B cell (primary cell): Measurements from ENCODE around the gene ZNRF2. TPM values are rescaled to one million over a fixed set of nuclear protein-coding genes. Genes with fewer than 3 reads are reported as not detected.

Source experiments
- ATAC-seq: fragments of 200-7000 bp; cut with Tn5 transposase; one replicate; pipeline ENCODE4 v1.10.0; 2021; ENCODE audit warnings: low read depth, mild to moderate bottlenecking, moderate number of reproducible peaks, moderate library complexity
- CTCF ChIA-PET: fragments of 350-600 bp; sonication (Branson Sonifier 250); formaldehyde crosslinking; loops from one replicate; lab custom pipeline; 2021; ENCODE audit warnings: antibody characterized with exemption, inconsistent platforms; lab: Charles Lee
- POLR2A ChIA-PET: fragments of 350-600 bp; sonication (Branson Sonifier 250); formaldehyde crosslinking; loops from one replicate; lab custom pipeline; 2021; ENCODE audit warnings: antibody characterized with exemption; lab: Charles Lee
- DNase-seq: peaks from one replicate; pipeline ENCODE4 v3.0.0; 2013
- H2AFZ ChIP-seq: 2 replicates; pipeline ENCODE4 v1.6.1; 2012; ENCODE audit warnings: mild to moderate bottlenecking, low read depth, low read length; ENCODE audit not compliant: insufficient read depth, poor library complexity, severe bottlenecking
- H3K27ac ChIP-seq, 2 donors: 1 replicate in 1 of 2; 2 replicates in 1 of 2; pipeline ENCODE4 v1.5.1; 2012 to 2013; ENCODE audit warnings: low read length in 2 of 2, mild to moderate bottlenecking in 2 of 2, moderate library complexity in 1 of 2
- H3K27me3 ChIP-seq, 4 experiments: fragments of 200-600 bp in 1 of 4; sonication (generic) in 1 of 4; replicated peaks in 1 of 4; 1 replicate in 2 of 4; 2 replicates in 2 of 4; pipeline versions ENCODE4 v1.6.1 to v1.7.0; 2013 to 2016; ENCODE audit warnings: low read length in 3 of 4, mild to moderate bottlenecking in 2 of 4, mixed read lengths in 1 of 4, moderate library complexity in 1 of 4; ENCODE audit not compliant: insufficient read depth in 4 of 4, control insufficient read depth in 3 of 4; ENCODE audit errors: control extremely low read depth in 1 of 4
- H3K36me3 ChIP-seq, 2 experiments: replicated peaks in 1 of 2; 1 replicate in 1 of 2; 2 replicates in 1 of 2; pipeline versions ENCODE4 v1.6.1 to v1.7.1; 2013; ENCODE audit warnings: low read length in 1 of 2; ENCODE audit not compliant: insufficient read depth in 2 of 2, control insufficient read depth in 1 of 2; ENCODE audit errors: control extremely low read depth in 1 of 2, extremely low read depth in 1 of 2
- H3K4me1 ChIP-seq, 2 donors: fragments of 200-600 bp in 1 of 2; sonication (generic) in 1 of 2; 1 replicate in 1 of 2; 2 replicates in 1 of 2; pipeline versions ENCODE4 v1.5.1 to v1.6.1; 2013 to 2017; ENCODE audit warnings: low read length in 2 of 2; ENCODE audit not compliant: control insufficient read depth in 2 of 2, insufficient read depth in 2 of 2
- H3K4me2 ChIP-seq: replicated peaks from 2 replicates; pipeline ENCODE3; 2012; ENCODE audit warnings: mild to moderate bottlenecking, low read depth, low read length; ENCODE audit not compliant: poor library complexity, severe bottlenecking
- H3K4me3 ChIP-seq, 5 experiments: fragments of 200-600 bp in 1 of 5; sonication (generic) in 1 of 5; 1 replicate in 3 of 5; 2 replicates in 2 of 5; pipeline versions ENCODE4 v1.5.1 to v1.7.0; 2011 to 2016; ENCODE audit warnings: low read length in 4 of 5, mild to moderate bottlenecking in 4 of 5, low read depth in 2 of 5, control low read depth in 1 of 5, moderate library complexity in 1 of 5; ENCODE audit not compliant: insufficient read depth in 1 of 5; ENCODE audit errors: control extremely low read depth in 1 of 5, extremely low read depth in 1 of 5
- H3K79me2 ChIP-seq: fragments of 200-600 bp; sonication (generic); one replicate; pipeline ENCODE4 v1.6.0; 2016; ENCODE audit warnings: low read length; ENCODE audit not compliant: control insufficient read depth, insufficient read depth
- H3K9ac ChIP-seq: fragments of 200-600 bp; sonication (generic); 2 replicates; pipeline ENCODE4 v1.6.1; 2017; ENCODE audit warnings: mild to moderate bottlenecking, low read length, moderate library complexity
- H3K9me3 ChIP-seq, 3 donors: one replicate each; pipeline versions ENCODE4 v1.6.1 to v1.7.1; 2013; ENCODE audit warnings: low read length in 2 of 3; ENCODE audit not compliant: control insufficient read depth in 2 of 3, insufficient read depth in 1 of 3; ENCODE audit errors: control extremely low read depth in 1 of 3
- H4K20me1 ChIP-seq: 2 replicates; pipeline ENCODE4 v1.6.0; 2012; ENCODE audit warnings: mild to moderate bottlenecking, low read length; ENCODE audit not compliant: insufficient read depth, control insufficient read depth, poor library complexity, severe bottlenecking
- H3K27ac Mint-ChIP-seq: one replicate; pipeline ENCODE4 v1.8.0; 2021; ENCODE audit warnings: mixed read lengths
- H3K27me3 Mint-ChIP-seq: one replicate; pipeline ENCODE4 v1.8.0; 2021; ENCODE audit warnings: mixed read lengths
- H3K4me1 Mint-ChIP-seq: one replicate; pipeline ENCODE4 v1.8.0; 2021; ENCODE audit warnings: mixed read lengths
- H3K4me3 Mint-ChIP-seq: one replicate; pipeline ENCODE4 v1.8.0; 2021; ENCODE audit warnings: mixed read lengths
- H3K9me3 Mint-ChIP-seq: one replicate; pipeline ENCODE4 v1.8.0; 2022; ENCODE audit warnings: mixed read lengths; ENCODE audit not compliant: insufficient read depth
- EZH2 ChIP-seq: IDR thresholded peaks from 2 replicates; pipeline ENCODE4 v1.6.1; 2012; ENCODE audit warnings: borderline replicate concordance, low read depth, mild to moderate bottlenecking, moderate library complexity, low read length; ENCODE audit not compliant: insufficient read depth, poor library complexity, severe bottlenecking
- WGBS: methylation state at CpG from one replicate; pipeline ENCODE4 v1.1.5; 2013; ENCODE audit warnings: missing lambda C conversion rate; ENCODE audit not compliant: insufficient coverage; 5-methylcytosine and 5-hydroxymethylcytosine counted together
- intact Hi-C: fragments of 100-400 bp; cut with micrococcal nuclease; formaldehyde crosslinking; loops from one replicate; pipeline ENCODE4 v1.10.0; 2022
- polyA plus RNA-seq: library from polyadenylated mRNA; depleted of rRNA; stranded (reverse); fragments of >200 nt; gene quantifications from 2 replicates; pipeline ENCODE4 v1.2.3, GENCODE V29; 2012
- total RNA-seq, 2 donors: library from RNA; stranded (reverse); fragments of 120-200 nt in 1 of 2; gene quantifications; 1 replicate in 1 of 2; 2 replicates in 1 of 2; pipeline versions ENCODE4 v1.2.3 to v1.2.4, GENCODE V29; 2013 to 2022
- TF ChIP-seq, protein P1 (sequence below): fragments of 200-600 bp; IDR thresholded peaks from one replicate; pipeline ENCODE4 v1.8.0; 2022; ENCODE audit warnings: antibody characterized with exemption, mild to moderate bottlenecking

Gene ZNRF2
- total and polyA plus RNA-seq, 2 donors (not counting 1 experiment from before 2014, with no cell fraction given): 6.4 to 32.0 TPM

DNA sequence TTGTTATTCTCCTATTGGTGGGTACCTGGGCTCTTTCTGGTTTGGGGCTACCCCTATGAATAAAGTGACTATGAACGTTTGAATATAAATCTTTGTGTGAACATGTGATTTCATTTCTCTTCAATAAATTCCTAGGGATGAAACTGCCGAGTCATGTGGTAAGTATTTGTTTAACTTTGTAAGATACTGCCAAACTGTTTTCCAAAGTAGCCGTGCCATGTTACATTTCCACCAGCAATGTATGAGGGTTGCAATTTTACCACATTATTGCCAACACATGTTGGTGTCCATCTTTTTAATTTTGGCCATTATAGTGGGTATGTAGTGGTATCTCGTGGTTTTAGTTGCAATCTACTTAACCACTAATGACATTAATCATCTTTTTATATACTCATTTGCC, 94.7 kb downstream of the ZNRF2 start:
- Mint-ChIP-seq H3K9me3 (peaks cover 3% of the 10 kb centered on the region), H3K4me3 (no peak overlapping the region), H3K27ac (no peak overlapping the region), H3K27me3 (no peaks in the 10 kb centered on the region), H3K4me1 (no peaks in the 10 kb centered on the region)
- Histone ChIP-seq H3K4me3 (no peak overlapping the region), H3K27me3 (no peaks in the 10 kb centered on the region), H3K9me3 (peaks cover 0 to 2% (median 0%) of the 10 kb centered on the region in 3 donors), H2AFZ (no peak overlapping the region), H3K9ac (no peak overlapping the region), H3K27ac (no peak overlapping the region), H3K4me2 (no peak overlapping the region), H3K79me2 (no peaks in the 10 kb centered on the region), H3K36me3 (no peaks in the 10 kb centered on the region), H3K4me1 (no peaks in the 10 kb centered on the region), H4K20me1 (no peaks in the 10 kb centered on the region)
- no peak for TF ChIP-seq EZH2
- TF ChIP-seq, protein P1, sequence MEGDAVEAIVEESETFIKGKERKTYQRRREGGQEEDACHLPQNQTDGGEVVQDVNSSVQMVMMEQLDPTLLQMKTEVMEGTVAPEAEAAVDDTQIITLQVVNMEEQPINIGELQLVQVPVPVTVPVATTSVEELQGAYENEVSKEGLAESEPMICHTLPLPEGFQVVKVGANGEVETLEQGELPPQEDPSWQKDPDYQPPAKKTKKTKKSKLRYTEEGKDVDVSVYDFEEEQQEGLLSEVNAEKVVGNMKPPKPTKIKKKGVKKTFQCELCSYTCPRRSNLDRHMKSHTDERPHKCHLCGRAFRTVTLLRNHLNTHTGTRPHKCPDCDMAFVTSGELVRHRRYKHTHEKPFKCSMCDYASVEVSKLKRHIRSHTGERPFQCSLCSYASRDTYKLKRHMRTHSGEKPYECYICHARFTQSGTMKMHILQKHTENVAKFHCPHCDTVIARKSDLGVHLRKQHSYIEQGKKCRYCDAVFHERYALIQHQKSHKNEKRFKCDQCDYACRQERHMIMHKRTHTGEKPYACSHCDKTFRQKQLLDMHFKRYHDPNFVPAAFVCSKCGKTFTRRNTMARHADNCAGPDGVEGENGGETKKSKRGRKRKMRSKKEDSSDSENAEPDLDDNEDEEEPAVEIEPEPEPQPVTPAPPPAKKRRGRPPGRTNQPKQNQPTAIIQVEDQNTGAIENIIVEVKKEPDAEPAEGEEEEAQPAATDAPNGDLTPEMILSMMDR: no peak
- ChIA-PET POLR2A (no interaction called here), CTCF (no interaction called here)
- WGBS: no CpG with 5 or more reads among the region's 4 CpGs
- DNase-seq: no peak
- no peak for ATAC-seq
- intact Hi-C loops: no loop called here

- H3K9me3 ChIP-seq: peaks cover 0 to 2% (median 0%) of the 10 kb centered on the region in 3 donors
- H3K27me3 ChIP-seq: no peaks in the 10 kb centered on the region
- POLR2A ChIA-PET: interaction anchor here (0.7 kb wide), 1 partner anchor 171 kb away, joined by 6 read pairs; no protein-coding TSS in a partner anchor
- no peak overlapping the region for H3K4me2 ChIP-seq
- H3K9ac ChIP-seq: no peak overlapping the region
- H2AFZ ChIP-seq: no peak overlapping the region
- peaks cover 3% of the 10 kb centered on the region for H3K9me3 Mint-ChIP-seq
- no peaks in the 10 kb centered on the region for H3K27me3 Mint-ChIP-seq
- no peaks in the 10 kb centered on the region for H3K79me2 ChIP-seq
- WGBS: 94% methylated on average over 4 of the region's 4 CpGs
- no peaks in the 10 kb centered on the region for H3K4me1 Mint-ChIP-seq
- ATAC-seq (no peak), DNase-seq (no peak)
- H3K4me1 ChIP-seq: no peaks in the 10 kb centered on the region
- no peak overlapping the region for H3K4me3 Mint-ChIP-seq
- CTCF ChIA-PET: no interaction called here
- no peaks in the 10 kb centered on the region for H4K20me1 ChIP-seq
- H3K27ac ChIP-seq: no peak overlapping the region
- no peak overlapping the region for H3K4me3 ChIP-seq
- no peaks in the 10 kb centered on the region for H3K36me3 ChIP-seq
- intact Hi-C loops: no loop called here
- TF ChIP-seq EZH2: no peak
- TF ChIP-seq, protein P1: no peak
- H3K27ac Mint-ChIP-seq: no peak overlapping the region
Measured at GRCh38 chr7:30379741-30380140, 95.3 kb downstream of the ZNRF2 start.
